ENCODE results near the gene MAML2.

The MAML2 gene

DNA sequence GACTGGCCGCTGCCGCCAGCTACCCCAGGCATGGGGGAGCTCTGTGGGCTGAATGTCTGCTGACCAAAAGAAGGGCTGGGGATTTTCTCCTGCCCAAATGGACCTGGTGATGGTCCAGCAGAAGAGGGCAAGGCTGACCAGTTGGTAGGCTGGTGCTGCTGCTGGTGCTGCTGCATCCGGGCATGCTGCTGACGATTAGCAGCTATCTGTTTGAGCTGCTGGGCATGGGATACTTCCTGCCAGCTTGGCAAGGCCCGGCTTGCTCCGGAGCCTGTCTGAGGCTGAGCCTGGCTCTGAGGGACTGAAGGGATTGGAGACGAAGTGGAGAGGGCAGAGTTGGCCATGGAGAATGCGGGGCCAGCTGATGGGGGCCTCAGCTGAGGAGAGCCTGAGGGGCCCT, 250.5 kb downstream of the MAML2 start:
- no peak for DNase-seq

DNA sequence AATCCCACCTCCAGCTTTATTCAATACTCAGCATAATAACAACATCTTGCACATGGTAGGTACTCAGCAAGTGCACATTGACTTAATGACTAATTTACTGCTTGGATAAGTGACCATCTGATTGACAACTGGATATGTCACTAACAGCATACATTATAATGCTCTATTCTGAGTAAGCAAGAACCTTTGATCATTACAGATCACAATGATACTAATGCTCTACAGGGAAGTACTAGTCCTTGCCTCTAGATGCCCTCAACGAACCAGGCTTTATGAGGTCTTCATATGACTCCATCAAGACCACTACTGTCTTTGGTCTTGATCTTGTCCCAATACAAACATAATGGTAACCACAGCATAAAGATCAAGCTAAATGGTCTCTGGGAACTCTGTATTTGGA, 251.5 kb downstream of the MAML2 start:
- DNase-seq: no peak

DNA sequence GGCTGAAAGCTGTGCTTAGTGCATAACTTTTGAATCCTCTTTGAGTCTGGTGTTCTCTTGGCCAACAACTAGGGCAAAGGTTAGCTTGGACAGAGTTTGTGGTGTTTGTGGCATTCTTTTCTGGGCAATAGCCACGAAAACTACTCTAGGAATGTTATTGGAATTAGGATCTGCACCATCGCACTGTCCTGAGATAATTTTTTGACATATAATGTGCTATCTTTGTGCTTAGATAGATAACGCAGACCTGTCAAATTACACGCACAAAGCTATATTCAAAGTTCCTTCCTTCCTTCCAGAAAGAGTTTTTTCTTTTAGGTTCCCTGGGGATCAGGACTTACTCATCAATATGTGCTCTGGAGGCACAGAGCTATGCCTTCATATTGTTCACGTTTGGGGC, 252.3 kb downstream of the MAML2 start:
- no peak for DNase-seq

DNA sequence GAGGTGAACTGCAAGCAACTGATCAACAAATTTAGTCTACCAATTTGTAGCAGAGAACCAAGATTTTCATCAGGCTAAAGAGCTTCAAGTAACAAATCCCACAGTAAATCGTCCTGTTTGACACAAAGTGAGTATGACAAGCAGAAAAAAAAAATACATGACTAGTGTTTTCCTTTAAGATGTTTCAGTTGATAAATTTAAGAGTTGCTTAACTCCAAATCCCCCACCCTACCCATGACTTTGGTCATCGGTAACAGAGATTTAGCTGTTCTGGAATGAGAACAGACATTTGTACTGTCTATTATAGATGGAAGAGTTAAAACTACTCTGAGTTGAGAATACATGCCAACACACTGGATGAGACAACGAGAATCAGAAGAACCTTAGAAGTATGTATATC, 254.1 kb downstream of the MAML2 start:
- no peak for DNase-seq

DNA sequence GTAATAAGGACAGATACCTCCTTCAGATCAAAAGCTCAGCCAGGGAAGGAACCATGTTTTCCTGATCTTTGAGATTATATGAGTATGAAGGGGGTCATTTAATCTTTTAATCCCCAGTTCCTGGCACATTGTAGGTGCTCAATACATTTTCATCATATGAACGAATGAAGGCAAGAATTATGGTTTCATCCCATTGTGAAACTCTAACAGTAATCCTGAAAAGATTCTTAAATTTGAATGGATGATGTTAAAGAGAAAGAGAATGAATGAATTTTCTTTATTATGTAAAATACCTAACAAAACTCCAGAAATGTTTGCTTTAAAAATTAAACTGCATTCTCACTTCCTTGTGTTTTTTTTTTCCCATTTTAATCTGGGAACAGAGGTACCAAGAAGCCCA, 256.9 kb downstream of the MAML2 start:
- no peak for DNase-seq

DNA sequence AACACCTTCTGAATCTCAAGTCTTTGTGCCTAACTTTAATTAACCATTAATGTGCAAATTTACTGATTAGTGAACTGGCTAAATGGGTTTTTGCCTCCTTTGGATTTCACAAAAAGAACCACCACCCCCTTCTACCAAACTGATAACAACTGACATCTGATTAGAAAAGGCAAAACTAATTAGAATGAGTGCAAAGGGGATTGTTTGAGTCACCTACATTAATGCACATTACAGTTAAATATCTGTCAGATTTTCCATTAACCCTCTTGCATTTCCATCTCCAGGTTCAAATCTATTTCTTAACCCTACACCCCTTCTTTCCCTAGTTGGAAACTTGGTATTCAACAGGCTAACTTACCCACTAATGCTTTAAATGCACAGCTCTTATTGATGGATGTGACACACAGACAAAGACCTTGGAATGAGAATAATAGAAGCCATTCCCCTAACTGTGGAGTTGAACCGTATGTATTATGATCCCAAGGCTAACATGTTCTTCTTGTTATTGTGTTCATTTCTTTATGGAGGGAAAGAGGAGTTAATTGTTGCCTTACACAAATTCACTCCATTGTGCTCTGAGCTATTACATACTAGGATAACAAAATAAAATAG, 257.6 kb downstream of the MAML2 start:
- DNase-seq: no peak

DNA sequence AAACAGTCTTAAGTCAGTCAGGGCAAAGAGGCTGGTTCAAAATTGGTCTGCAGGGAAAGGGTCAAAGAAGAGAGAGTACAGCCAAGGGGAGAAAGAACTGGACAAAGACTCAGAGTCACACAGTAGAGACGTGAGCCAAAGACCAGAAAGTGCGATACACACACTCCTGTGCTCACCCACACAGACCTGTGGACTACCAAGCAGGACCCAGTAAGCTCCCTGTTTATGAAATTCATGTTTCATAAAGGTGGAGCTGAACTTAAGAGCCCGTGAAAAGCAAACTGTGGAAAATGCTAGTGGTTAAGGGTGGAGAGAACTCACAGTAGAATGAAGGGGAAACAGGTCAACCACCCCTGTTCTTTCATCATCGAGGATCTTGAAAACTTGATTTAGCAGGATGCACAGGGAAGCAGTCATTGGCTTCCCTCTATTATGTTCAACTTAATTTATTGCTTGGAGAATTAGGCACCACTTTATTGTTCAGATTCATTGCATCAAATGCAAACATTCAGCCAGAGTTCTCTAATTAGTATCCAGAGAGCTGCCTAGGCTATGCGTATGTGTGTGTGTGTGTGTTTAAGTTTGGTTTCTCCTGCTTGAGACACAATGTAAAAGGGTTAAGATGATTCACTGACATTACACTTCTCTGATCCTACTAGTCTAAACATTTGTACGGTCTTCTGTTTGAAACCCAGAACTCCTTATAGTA, 258.2 kb downstream of the MAML2 start:
- DNase-seq: no peak

DNA sequence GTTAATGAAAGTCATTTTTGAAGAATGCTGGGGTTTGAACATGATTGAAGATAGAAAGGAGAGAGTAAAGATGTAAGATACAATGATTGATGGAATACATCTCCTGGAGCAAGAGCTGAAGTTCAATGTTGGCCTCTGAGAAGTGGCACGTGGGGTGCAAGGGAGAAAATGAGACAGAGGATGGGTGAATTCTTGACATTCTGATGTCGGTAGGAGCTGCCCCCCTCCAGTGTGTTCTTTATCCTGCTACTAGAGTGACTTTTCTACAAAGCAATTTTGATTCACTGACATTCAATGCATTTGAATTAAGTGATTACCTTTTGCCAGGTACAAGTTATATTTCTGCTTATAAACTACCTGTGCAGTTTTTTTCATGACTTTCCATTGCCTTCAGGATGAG, 260.1 kb downstream of the MAML2 start:
- DNase-seq: no peak

DNA sequence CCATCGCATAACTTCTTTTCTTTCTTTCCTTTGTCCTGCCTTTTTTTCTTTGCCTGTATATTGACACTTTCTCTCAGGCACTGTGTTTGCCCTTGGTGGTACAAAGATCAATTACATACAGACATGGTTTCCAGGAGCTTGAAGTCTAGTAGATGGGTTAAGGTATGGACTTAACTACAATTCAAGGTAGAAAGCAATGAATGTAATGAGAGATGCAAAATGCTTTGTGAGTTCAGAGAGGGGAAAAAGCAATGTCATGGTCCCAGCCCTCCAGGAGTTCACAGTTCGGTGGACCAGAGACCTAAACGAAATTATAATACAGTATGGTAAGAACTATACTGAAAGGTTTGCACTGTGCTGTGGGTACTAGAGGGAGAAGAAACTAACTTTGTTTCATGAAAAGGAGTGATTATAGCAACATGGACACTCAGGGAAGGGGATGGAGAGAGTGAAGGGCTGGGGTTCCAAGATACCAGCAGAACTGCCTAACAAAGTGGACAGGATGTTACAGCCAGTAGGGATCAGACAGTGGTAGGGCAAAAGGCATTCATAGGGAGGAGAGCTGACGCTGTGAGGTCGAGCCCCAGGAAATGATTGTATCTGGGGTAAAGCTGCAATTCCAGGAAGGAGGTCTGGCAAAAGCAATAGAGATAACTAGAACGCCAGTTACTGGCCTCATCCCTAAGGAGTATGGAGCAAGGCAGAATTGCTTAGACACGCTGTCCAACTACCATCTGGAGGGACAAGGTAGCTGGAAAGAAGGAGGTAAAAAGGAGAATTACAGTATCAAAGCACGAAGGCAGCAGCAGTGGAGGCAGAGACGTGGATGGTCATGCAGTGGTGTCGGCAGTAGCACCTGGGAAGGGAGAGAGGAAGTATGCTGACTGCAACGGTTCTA, 260.7 kb downstream of the MAML2 start:
- no peak for DNase-seq

DNA sequence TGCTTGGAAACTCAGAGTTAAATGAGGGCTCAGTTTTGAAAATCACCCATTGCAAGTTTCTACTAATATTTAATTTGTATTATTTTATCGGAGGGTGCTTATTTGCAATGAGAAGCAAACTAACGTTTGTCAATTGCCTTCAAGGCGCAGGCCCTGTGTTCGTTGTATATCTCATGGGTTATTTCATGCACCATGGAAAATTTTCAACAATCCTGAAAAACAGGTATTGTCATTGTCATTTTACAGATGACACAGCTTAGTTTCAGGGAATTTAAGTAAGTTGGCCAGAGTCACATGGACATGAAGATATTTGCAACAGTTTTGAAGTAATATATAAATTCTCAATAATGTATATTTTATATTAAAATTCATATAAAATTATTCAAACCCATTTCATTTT, 261.4 kb downstream of the MAML2 start:
- DNase-seq: no peak

DNA sequence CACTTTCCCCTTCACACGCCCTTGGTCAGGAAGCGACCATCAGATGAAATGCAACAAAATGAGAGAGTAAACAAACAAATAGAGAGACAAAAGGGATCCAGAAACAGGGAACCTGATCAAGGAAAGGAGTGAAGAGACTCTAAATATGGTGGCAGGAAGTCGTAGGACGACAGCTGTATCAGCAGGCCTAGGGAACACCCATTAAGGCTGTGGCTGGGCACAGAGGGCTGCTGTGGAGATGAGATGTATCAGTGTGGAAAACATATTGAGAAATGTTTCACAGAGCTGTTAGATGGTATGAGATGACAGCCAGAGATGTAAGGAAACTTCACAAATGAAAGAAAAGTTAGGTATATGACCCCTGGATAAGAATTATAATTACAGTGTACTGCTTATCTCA, 263.3 kb downstream of the MAML2 start:
- DNase-seq: no peak

DNA sequence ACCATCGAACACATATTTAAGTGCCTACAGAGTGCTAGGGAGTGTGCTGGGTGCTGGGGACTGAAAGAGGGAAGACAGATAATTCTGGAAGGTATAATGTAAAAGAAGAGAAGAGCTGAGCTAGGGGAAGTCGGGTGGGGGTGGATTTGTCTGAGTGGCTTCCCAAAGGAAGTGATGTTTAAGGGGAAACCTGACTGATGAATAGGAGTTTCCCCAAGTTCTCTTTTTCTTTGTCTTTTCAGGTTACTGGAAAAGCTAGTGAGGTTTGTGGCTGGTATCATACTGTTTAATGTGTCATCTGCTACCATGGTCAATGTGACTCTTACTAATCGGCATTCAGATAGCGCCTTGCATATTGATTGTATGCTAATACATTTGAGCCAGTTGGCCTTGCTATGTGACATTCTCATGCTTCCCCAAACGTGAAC, 267.4 kb downstream of the MAML2 start:
- DNase-seq: no peak

DNA sequence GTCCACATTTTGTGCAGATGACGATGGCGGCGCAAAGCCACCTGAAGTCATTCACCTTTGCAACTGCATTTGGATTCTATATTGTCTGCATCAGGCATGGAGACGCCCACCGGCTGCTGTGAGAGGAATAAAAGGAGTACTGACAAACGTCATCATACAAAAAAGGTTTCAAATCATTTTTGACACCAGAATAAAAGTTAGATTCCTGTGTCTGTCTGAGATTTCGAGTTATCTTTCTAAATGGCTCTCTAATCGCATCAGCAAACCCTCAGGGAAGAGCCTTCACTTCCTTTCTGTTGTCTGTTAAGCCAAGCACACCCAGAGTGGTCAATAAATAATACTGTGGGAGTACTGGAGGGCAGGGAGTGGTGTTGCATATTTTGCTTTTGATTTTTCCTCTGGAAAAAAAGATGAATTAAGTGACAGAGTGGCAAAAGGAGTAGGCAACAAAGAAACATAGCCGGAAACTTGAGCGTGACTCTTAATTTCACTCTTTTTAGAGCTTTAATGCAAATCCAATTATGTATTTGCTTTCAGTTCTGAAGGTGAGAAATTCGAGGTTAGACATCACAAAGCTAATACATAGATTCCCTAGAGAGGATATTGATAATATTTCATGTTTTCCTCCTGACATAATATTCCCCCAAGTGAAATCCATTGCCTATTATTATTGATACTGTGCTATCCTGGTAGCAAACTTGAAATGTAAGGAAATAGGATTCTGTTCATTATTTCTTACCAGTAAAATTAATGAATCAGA, 268.3 kb downstream of the MAML2 start:
- no peak for DNase-seq

DNA sequence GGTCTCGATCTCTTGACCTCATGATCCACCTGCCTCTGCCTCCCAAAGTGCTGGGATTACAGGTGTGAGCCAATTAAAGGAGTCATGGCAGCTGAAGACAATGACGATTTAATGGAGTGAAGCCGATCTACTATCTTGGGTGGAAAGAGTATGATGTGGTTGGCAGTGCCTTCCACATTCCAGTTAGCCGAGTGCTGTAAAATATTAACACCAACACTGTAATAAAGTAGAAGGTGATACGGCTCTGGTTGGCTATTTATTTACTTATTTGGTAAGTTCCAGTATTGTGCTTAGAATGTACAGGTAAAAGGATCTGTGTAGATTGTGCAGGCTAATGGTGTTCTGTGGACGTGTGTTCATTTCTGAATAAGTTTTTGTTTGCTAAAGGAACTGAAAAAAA, 269.5 kb downstream of the MAML2 start:
- no peak for DNase-seq

DNA sequence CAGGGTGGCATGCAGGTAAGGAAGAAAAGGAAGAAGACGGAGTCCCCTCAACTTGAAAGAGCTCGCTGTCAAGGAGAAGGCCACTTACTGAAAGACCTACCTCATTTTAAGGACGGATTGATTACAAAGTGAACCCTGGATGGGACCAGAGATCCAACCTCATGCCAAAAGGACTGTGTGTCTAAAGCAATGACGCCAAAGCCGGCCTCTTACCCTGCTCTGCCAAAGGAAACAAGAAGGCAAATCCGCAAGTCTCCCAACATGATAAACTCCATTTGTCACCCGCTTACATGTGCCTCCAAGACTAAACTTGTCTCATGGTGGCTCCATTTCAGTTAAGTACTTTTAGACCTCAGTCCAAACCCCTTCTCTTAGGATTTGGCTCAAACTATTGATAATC, 270.4 kb downstream of the MAML2 start:
- DNase-seq: no peak

DNA sequence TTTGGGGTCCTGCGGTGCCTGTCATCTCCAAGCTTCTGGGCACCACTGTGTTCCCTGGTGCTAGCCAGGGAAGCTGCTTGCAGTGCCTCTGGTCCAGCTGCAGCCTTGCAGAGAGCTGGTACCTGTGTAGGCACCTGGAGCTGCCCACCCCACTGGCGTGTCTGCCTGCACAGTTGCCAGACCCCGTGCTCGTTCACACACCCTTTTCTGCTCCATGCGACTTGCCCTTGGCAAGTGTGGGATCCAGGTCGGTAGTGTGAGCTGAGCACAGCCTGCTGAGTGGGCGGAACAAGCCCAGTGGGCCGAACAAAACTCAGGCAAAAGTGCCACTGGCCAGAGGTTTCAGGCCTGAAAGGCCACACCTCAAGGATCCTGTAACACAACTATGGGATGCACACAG, 272.5 kb downstream of the MAML2 start:
- no peak for DNase-seq

DNA sequence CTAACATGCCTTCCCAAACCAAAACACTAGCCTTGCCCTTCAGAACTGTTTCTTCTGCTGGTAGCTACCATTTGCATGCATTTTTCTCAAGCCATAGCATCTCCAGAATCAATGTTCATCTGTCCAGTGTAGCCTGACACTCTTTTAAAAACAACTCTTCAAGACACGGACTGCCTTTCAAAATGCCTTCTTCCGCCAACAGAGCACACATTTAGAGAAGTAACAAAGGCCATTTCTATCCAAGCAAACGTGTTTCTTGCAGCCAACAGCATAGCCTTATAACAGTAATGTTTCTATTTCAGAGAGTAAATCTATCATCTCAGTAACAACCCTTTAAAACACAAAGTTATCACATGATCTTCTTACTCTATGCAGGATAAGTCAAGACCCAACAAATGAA, 275.8 kb downstream of the MAML2 start:
- DNase-seq: no peak

DNA sequence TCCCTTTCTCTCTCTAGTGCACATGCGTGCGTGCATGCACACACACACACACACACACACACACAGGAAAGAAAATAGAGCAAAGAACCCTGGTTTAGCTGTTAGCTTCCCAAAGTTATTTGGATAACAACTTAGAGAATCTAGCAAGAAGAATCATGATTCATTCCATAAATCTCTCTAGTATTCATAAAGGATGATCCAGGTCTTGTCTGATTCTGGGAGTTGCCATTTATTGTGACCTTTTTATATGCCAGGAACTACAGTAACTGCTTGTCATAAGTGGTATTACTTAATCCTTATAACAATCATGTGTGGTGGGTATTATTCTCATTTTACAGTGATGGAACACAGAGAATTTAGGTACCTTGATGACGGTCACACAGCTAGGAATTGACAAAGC, 277.6 kb downstream of the MAML2 start:
- no peak for DNase-seq

DNA sequence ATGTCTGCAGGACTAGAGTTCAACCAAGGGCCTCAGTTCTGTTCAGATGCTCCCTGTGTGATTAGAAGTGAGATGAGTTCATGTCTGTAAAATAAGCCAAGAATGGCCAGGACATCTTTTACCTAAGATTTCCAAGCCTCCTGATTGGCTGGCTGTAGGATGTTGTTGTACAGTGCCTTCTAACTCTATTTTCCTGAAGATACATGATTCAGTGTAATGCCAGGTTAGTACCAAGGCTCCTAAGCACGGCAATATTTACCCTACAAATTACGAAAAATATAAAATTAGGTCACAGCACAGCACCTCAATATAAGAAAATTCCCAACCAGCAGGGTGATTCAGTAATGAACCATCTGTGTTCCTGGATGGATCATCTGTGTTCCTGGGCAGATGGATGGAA, 279.1 kb downstream of the MAML2 start:
- DNase-seq: no peak

DNA sequence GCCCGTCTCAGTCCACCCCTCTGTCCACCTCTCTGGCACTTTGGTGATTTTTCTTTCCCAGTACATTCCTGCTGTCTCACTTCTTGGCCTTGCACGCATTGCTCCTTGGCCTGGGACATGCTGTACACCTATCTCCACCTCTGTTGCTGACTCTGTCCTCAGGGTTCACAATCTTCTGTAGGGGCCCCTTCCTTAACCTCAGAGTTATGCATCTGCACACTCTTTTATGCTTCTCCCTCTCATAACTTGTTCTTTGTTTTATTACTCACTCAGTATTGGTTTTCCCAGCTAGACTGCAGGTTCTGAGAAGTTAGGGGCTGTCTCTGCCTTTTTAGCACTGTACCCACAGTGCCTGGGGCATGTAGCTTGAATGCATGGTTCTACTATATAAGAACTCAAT, 279.9 kb downstream of the MAML2 start:
- DNase-seq: no peak

DNA sequence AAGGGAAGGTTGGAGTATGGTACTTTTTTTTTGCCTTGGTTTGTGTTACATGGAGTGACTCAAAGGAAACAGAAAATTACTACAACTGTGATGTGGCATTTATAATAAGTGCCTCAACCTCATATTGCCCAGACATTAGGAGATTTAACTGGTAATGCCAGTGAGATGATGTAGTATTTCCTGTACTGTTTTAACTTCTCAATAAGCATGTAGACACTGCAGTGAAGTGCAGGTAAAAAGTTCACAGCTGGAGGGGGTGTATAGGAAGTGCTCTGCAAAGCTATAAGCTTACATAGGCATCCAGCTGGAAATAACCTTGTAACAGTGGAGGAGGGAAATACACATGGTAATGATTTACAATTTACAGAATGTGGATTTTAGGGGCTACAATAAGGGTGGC, 280.9 kb downstream of the MAML2 start:
- no peak for DNase-seq

DNA sequence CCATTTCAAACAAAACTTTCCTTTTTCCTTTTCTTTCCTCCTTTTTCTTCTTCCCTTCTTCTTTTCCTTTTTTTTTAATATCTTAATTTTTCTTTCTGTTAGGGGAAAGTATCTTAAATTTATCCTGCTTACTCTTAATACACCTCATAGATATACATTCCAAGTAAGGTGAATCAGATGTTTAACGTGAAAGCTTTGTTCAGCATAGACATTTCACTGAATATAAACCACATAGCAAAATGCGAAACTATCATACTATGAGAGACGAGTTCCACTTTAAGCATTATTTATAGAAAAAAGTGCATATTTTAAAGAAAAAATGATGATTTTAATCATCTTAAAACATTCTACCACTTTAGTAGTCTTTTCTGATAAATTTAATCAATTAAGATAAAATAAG, 281.3 kb downstream of the MAML2 start:
- DNase-seq: no peak

DNA sequence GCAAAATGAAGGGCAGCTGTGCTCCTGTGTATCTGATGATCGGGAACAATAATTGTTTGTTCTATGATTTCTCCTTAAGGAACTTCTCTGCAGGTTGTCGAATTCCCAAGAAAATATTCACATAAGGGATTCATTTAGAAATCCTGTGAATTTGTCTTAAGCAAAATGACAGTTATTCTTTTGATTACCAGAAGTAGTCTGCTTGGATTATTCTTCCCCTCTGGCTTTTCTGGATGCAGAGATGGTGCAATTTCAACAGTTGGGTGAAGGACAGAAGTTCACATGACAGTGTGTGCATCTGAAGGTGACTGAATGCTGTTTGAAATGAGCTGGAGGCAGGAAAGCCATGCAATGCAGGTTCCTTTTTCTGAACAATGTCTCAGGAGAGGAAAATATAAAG, 281.9 kb downstream of the MAML2 start:
- no peak for DNase-seq
